Smooth muscle cell of the coronary artery (primary cell): ENCODE data around the gene SYNJ2BP. TPM values are rescaled to one million over a fixed set of nuclear protein-coding genes. Genes with fewer than 3 reads are reported as not detected.

Experiments
- total RNA-seq: library from RNA; depleted of rRNA; stranded (reverse); fragments of >200 nt; gene quantifications from 2 replicates; pipeline ENCODE4 v1.2.3, GENCODE V29; 2014; ENCODE audit warnings: low replicate concordance

The SYNJ2BP gene
- total RNA-seq: 6.7 and 15.6 TPM in 2 replicates

GRCh38 chr14:70416725-70417349 lies at the start of gene SYNJ2BP:
Gene SYNJ2BP, minus strand, starts transcription at chr14:70417090. Its CDS starts 127 bp downstream, at chr14:70416963.

GRCh38 chr14:70451874-70452273 lies 35.0 kb upstream of the SYNJ2BP start, which contains the start of gene ADAM21:
Gene ADAM21, plus strand, starts transcription at chr14:70452174. Its CDS starts 5,326 bp downstream, at chr14:70457500.

Other genes with a start within 250 kb of the SYNJ2BP start
- gene SLC8A3, start 228.1 kb downstream of the SYNJ2BP start, total RNA-seq: not detected in 2 replicates
- gene COX16, start 57.4 kb downstream of the SYNJ2BP start, total RNA-seq: 15.1 and 38.2 TPM in 2 replicates
- gene ADAM21, start 35.1 kb upstream of the SYNJ2BP start, total RNA-seq: 0.23 and 0.75 TPM in 2 replicates
- gene ADAM20, start 117.9 kb upstream of the SYNJ2BP start, total RNA-seq: 0.68 and 2.2 TPM in 2 replicates
- gene MED6, start 183.6 kb upstream of the SYNJ2BP start, total RNA-seq: 12.4 and 17.3 TPM in 2 replicates
- 0.23 TPM in 2 replicates for gene TTC9, start 224.8 kb upstream of the SYNJ2BP start, total RNA-seq